CD4-positive, alpha-beta memory T cell (primary cell): ENCODE measurements around the gene MROH9. TPM values are rescaled to one million over a fixed set of nuclear protein-coding genes. Genes with fewer than 3 reads are reported as not detected.
A peak's percentile ranks its signal among the peaks of the same experiment; 100 is the strongest.

ENCODE experiments used
- CTCF ChIA-PET: fragments of 350-600 bp; sonication (Branson Sonifier 250); formaldehyde crosslinking; loops from one replicate; lab custom pipeline; 2021; ENCODE audit warnings: inconsistent platforms; ENCODE audit not compliant: partially characterized antibody; lab: Charles Lee
- POLR2A ChIA-PET: fragments of 350-600 bp; sonication (Branson Sonifier 250); formaldehyde crosslinking; loops from one replicate; lab custom pipeline; 2021; ENCODE audit not compliant: partially characterized antibody; lab: Charles Lee
- DNase-seq, 5 donors: peaks; one replicate each; pipeline versions ENCODE4 v3.0.0 to v3.0.0-alpha.2; 2020 to 2022; ENCODE audit warnings: mixed read lengths in 1 of 5
- H3K27ac ChIP-seq: one replicate; pipeline ENCODE4 v1.7.0; 2013; ENCODE audit warnings: low read depth, low read length
- H3K27me3 ChIP-seq: 2 replicates; pipeline ENCODE4 v1.7.0; 2013; ENCODE audit warnings: mild to moderate bottlenecking, low read length, moderate library complexity; ENCODE audit not compliant: insufficient read depth
- H3K36me3 ChIP-seq: 2 replicates; pipeline ENCODE4 v1.7.0; 2013; ENCODE audit warnings: mild to moderate bottlenecking, low read length, moderate library complexity; ENCODE audit not compliant: insufficient read depth
- H3K4me1 ChIP-seq: 2 replicates; pipeline ENCODE4 v1.7.0; 2013; ENCODE audit warnings: mild to moderate bottlenecking, low read length, moderate library complexity; ENCODE audit not compliant: insufficient read depth
- H3K4me3 ChIP-seq, 2 donors: one replicate each; pipeline ENCODE4 v1.7.0; 2013; ENCODE audit warnings: low read length in 2 of 2, mild to moderate bottlenecking in 1 of 2
- H3K9me3 ChIP-seq, 2 donors: one replicate each; pipeline ENCODE4 v1.7.0; 2013; ENCODE audit warnings: low read length in 2 of 2, control low read depth in 1 of 2; ENCODE audit not compliant: control insufficient read depth in 1 of 2
- H3K27ac Mint-ChIP-seq, 7 donors: one replicate each; pipeline ENCODE4 v1.8.0; 2020 to 2021; ENCODE audit warnings: mixed read lengths in 7 of 7, mild to moderate bottlenecking in 6 of 7, inconsistent platforms in 3 of 7, moderate library complexity in 3 of 7
- H3K27me3 Mint-ChIP-seq, 2 donors: one replicate each; pipeline ENCODE4 v1.8.0; 2020 to 2021; ENCODE audit warnings: mixed read lengths in 2 of 2
- H3K36me3 Mint-ChIP-seq, 2 donors: one replicate each; pipeline ENCODE4 v1.8.0; 2020 to 2021; ENCODE audit warnings: mixed read lengths in 2 of 2, inconsistent platforms in 1 of 2, mild to moderate bottlenecking in 1 of 2
- H3K4me1 Mint-ChIP-seq, 4 donors: one replicate each; pipeline ENCODE4 v1.8.0; 2020 to 2021; ENCODE audit warnings: mixed read lengths in 4 of 4, mild to moderate bottlenecking in 1 of 4
- H3K4me3 Mint-ChIP-seq, 8 donors: one replicate each; pipeline ENCODE4 v1.8.0; 2020 to 2021; ENCODE audit warnings: mixed read lengths in 8 of 8, mild to moderate bottlenecking in 7 of 8, moderate library complexity in 6 of 8, inconsistent platforms in 3 of 8
- H3K9me3 Mint-ChIP-seq, 8 donors: one replicate each; pipeline ENCODE4 v1.8.0; 2020 to 2021; ENCODE audit warnings: mixed read lengths in 8 of 8, mild to moderate bottlenecking in 5 of 8, inconsistent platforms in 3 of 8, moderate library complexity in 1 of 8
- intact Hi-C: fragments of 100-400 bp; cut with micrococcal nuclease; formaldehyde crosslinking; loops from one replicate; pipeline ENCODE4 v1.15.1; 2023
- polyA plus RNA-seq, 2 donors: library from polyadenylated mRNA; unstranded; fragments of 300-500 nt; fragmentation: Illumina TruSeq; gene quantifications; one replicate each; pipeline ENCODE4 v1.2.3, GENCODE V29; 2021
- total RNA-seq, 2 experiments: library from RNA; stranded (reverse); gene quantifications; one replicate each; pipeline ENCODE4 v1.2.3, GENCODE V29; 2021

Gene MROH9
- total and polyA plus RNA-seq, 4 experiments from 2014 or later, result not detected

- no peak for DNase-seq
- Mint-ChIP-seq H3K36me3 (no peaks in the 10 kb centered on the region), H3K4me3 (no peak overlapping the region), H3K4me1 (no peaks in the 10 kb centered on the region), H3K27me3 (peaks cover 0 to 5% of the 10 kb centered on the region in 2 donors), H3K9me3 (no peaks in the 10 kb centered on the region), H3K27ac (no peak overlapping the region)
- Histone ChIP-seq H3K36me3 (no peaks in the 10 kb centered on the region), H3K27ac (no peak overlapping the region), H3K4me3 (no peak overlapping the region), H3K27me3 (no peaks in the 10 kb centered on the region), H3K4me1 (no peaks in the 10 kb centered on the region), H3K9me3 (no peaks in the 10 kb centered on the region)
- POLR2A ChIA-PET, result no interaction called here
- intact Hi-C loops, result no loop called here
- CTCF ChIA-PET, result no interaction called here
These were observed 58.4 kb downstream of the MROH9 start for GRCh38 chr1:170993717-170994116.

- Mint-ChIP-seq H3K4me1 (no peaks in the 10 kb centered on the region), H3K9me3 (peaks cover 0 to 7% (median 4%) of the 10 kb centered on the region in 8 donors), H3K27me3 (peaks cover 9 to 15% of the 10 kb centered on the region in 2 donors), H3K36me3 (no peaks in the 10 kb centered on the region), H3K4me3 (no peak overlapping the region), H3K27ac (peak overlapping the region in 1 of 7 donors; percentile 44)
- no peak for DNase-seq
- CTCF ChIA-PET, result no interaction called here
- H3K27me3 ChIP-seq, result no peaks in the 10 kb centered on the region
- no peaks in the 10 kb centered on the region for H3K36me3 ChIP-seq
- H3K4me1 ChIP-seq, result no peaks in the 10 kb centered on the region
- intact Hi-C loops, result no loop called here
- no peak overlapping the region for H3K4me3 ChIP-seq
- POLR2A ChIA-PET, result no interaction called here
- H3K27ac ChIP-seq, result no peak overlapping the region
- H3K9me3 ChIP-seq, result no peaks in the 10 kb centered on the region
These were observed 79.5 kb downstream of the MROH9 start for GRCh38 chr1:171014880-171015279.

GRCh38 chr1:171017426-171017825 lies 82.1 kb downstream of the MROH9 start:
- H3K27me3 Mint-ChIP-seq, result peaks cover 9 to 15% of the 10 kb centered on the region in 2 donors

GRCh38 chr1:171019971-171020370 lies 84.6 kb downstream of the MROH9 start:
- intact Hi-C loops, result no loop called here
- H3K27me3 ChIP-seq, result no peaks in the 10 kb centered on the region
- no peak overlapping the region for H3K27ac ChIP-seq
- H3K4me3 ChIP-seq, result no peak overlapping the region
- DNase-seq, result no peak
- Mint-ChIP-seq H3K27me3 (peaks cover 4 to 11% of the 10 kb centered on the region in 2 donors), H3K27ac (no peak overlapping the region), H3K36me3 (no peaks in the 10 kb centered on the region), H3K4me1 (no peaks in the 10 kb centered on the region), H3K9me3 (peaks cover 0 to 12% (median 5%) of the 10 kb centered on the region in 8 donors), H3K4me3 (no peak overlapping the region)
- no peaks in the 10 kb centered on the region for H3K9me3 ChIP-seq
- no peaks in the 10 kb centered on the region for H3K4me1 ChIP-seq
- CTCF ChIA-PET, result no interaction called here
- POLR2A ChIA-PET, result no interaction called here
- no peaks in the 10 kb centered on the region for H3K36me3 ChIP-seq

More at GRCh38 chr1:171017426-171017825, 82.1 kb downstream of the MROH9 start:
- H3K36me3 ChIP-seq, result no peaks in the 10 kb centered on the region
- CTCF ChIA-PET, result no interaction called here
- intact Hi-C loops, result no loop called here
- DNase-seq, result no peak
- no peak overlapping the region for H3K27ac Mint-ChIP-seq
- H3K36me3 Mint-ChIP-seq, result no peaks in the 10 kb centered on the region
- H3K9me3 ChIP-seq, result no peaks in the 10 kb centered on the region
- H3K4me1 Mint-ChIP-seq, result no peaks in the 10 kb centered on the region
- no peak overlapping the region for H3K4me3 Mint-ChIP-seq
- peaks cover 0 to 12% (median 6%) of the 10 kb centered on the region in 8 donors for H3K9me3 Mint-ChIP-seq
- POLR2A ChIA-PET, result no interaction called here
- no peak overlapping the region for H3K27ac ChIP-seq
- no peak overlapping the region for H3K4me3 ChIP-seq
- H3K4me1 ChIP-seq, result no peaks in the 10 kb centered on the region
- no peaks in the 10 kb centered on the region for H3K27me3 ChIP-seq

GRCh38 chr1:171032822-171033702 lies 97.7 kb downstream of the MROH9 start:
- Mint-ChIP-seq H3K36me3 (no peaks in the 10 kb centered on the region), H3K27ac (no peak overlapping the region), H3K27me3 (peaks cover 10 to 14% of the 10 kb centered on the region in 2 donors), H3K4me3 (no peak overlapping the region), H3K4me1 (no peaks in the 10 kb centered on the region), H3K9me3 (peaks cover 0 to 13% (median 3%) of the 10 kb centered on the region in 8 donors)
- POLR2A ChIA-PET, result no interaction called here
- Histone ChIP-seq H3K4me1 (no peaks in the 10 kb centered on the region), H3K4me3 (no peak overlapping the region), H3K27ac (no peak overlapping the region), H3K9me3 (no peaks in the 10 kb centered on the region), H3K36me3 (no peaks in the 10 kb centered on the region), H3K27me3 (no peaks in the 10 kb centered on the region)
- intact Hi-C loops, result no loop called here
- no peak for DNase-seq
- CTCF ChIA-PET, result no interaction called here

GRCh38 chr1:171037626-171038025 lies 102.3 kb downstream of the MROH9 start:
- Histone ChIP-seq H3K36me3 (no peaks in the 10 kb centered on the region), H3K27ac (no peak overlapping the region), H3K9me3 (no peaks in the 10 kb centered on the region), H3K27me3 (no peaks in the 10 kb centered on the region), H3K4me3 (no peak overlapping the region), H3K4me1 (no peaks in the 10 kb centered on the region)
- Mint-ChIP-seq H3K4me1 (no peaks in the 10 kb centered on the region), H3K27ac (no peak overlapping the region), H3K27me3 (peaks cover 4 to 5% of the 10 kb centered on the region in 2 donors), H3K9me3 (peaks cover 0 to 3% (median under 1%) of the 10 kb centered on the region in 8 donors), H3K4me3 (no peak overlapping the region), H3K36me3 (no peaks in the 10 kb centered on the region)
- POLR2A ChIA-PET, result no interaction called here
- DNase-seq, result no peak
- CTCF ChIA-PET, result no interaction called here
- intact Hi-C loops, result no loop called here

GRCh38 chr1:171038284-171038683 lies 103.0 kb downstream of the MROH9 start:
- Mint-ChIP-seq H3K27ac (no peak overlapping the region), H3K4me1 (no peaks in the 10 kb centered on the region), H3K9me3 (peaks cover 0 to 5% (median 1%) of the 10 kb centered on the region in 8 donors), H3K36me3 (no peaks in the 10 kb centered on the region), H3K4me3 (no peak overlapping the region), H3K27me3 (peaks cover 4 to 5% of the 10 kb centered on the region in 2 donors)
- H3K36me3 ChIP-seq, result no peaks in the 10 kb centered on the region
- no peaks in the 10 kb centered on the region for H3K4me1 ChIP-seq
- no peak overlapping the region for H3K4me3 ChIP-seq
- H3K27me3 ChIP-seq, result no peaks in the 10 kb centered on the region
- POLR2A ChIA-PET, result no interaction called here
- intact Hi-C loops, result no loop called here
- H3K27ac ChIP-seq, result no peak overlapping the region
- no peak for DNase-seq
- H3K9me3 ChIP-seq, result no peaks in the 10 kb centered on the region
- CTCF ChIA-PET, result no interaction called here
